PFSK-1 (cell line): ENCODE measurements around the gene AKAP13.

Source experiments
- FOXP2 ChIP-seq: optimal IDR thresholded peaks from 2 replicates; pipeline ENCODE3; 2011; ENCODE audit warnings: borderline replicate concordance, control low read depth, inconsistent platforms; ENCODE audit not compliant: insufficient read depth; ENCODE audit errors: extremely low read length, extremely low read depth
- POLR2AphosphoS5 ChIP-seq: IDR thresholded peaks from 2 replicates; pipeline ENCODE4 v1.6.1; 2012; ENCODE audit warnings: low read depth, mild to moderate bottlenecking, control low read depth, low read length, moderate library complexity
- REST ChIP-seq, 2 experiments: IDR thresholded peaks; 2 replicates each; pipeline versions ENCODE4 v1.6.1 to v1.8.0; 2011 to 2012; ENCODE audit warnings: low read depth in 2 of 2, low read length in 2 of 2, control low read depth in 1 of 2, inconsistent platforms in 1 of 2, mild to moderate bottlenecking in 1 of 2, moderate library complexity in 1 of 2; ENCODE audit not compliant: insufficient read depth in 1 of 2
- SIN3A ChIP-seq: IDR thresholded peaks from 2 replicates; pipeline ENCODE4 v1.6.1; 2012; ENCODE audit warnings: mild to moderate bottlenecking, low read length, moderate library complexity, borderline replicate concordance; ENCODE audit not compliant: insufficient read depth
- TAF1 ChIP-seq: IDR thresholded peaks from 2 replicates; pipeline ENCODE4 v1.6.1; 2012; ENCODE audit warnings: low read length, control low read depth, borderline replicate concordance; ENCODE audit not compliant: insufficient read depth

The AKAP13 gene

GRCh38 chr15:85633859-85634258 is 253.5 kb downstream of the AKAP13 start:
- no peak for TF ChIP-seq TAF1
- TF ChIP-seq SIN3A = no peak
- no peak for TF ChIP-seq REST (IDR thresholded peaks at IDR 0.05; ENCODE audit: insufficient read depth in 1 of 2, low read depth in 2 of 2, low read length in 2 of 2)
- no peak for TF ChIP-seq POLR2AphosphoS5
- no peak for TF ChIP-seq FOXP2

GRCh38 chr15:85636351-85636750 is 255.9 kb downstream of the AKAP13 start:
- TF ChIP-seq POLR2AphosphoS5 (no peak), TAF1 (no peak), SIN3A (no peak), REST (IDR thresholded peaks at IDR 0.05; ENCODE audit: insufficient read depth in 1 of 2, low read depth in 2 of 2, low read length in 2 of 2) (no peak), FOXP2 (no peak)

- TF ChIP-seq REST (IDR thresholded peaks at IDR 0.05; ENCODE audit: insufficient read depth in 1 of 2, low read depth in 2 of 2, low read length in 2 of 2) = no peak
- no peak for TF ChIP-seq TAF1
Measured at GRCh38 chr15:85639752-85640381, 259.5 kb downstream of the AKAP13 start.

- no peak for TF ChIP-seq FOXP2
Measured at GRCh38 chr15:85642065-85642692, 261.8 kb downstream of the AKAP13 start.

- no peak for TF ChIP-seq TAF1
- TF ChIP-seq REST (IDR thresholded peaks at IDR 0.05; ENCODE audit: insufficient read depth in 1 of 2, low read depth in 2 of 2, low read length in 2 of 2) = no peak
- no peak for TF ChIP-seq SIN3A
Measured at GRCh38 chr15:85642693-85643066, 262.3 kb downstream of the AKAP13 start.
